SK-N-SH (cell line): ENCODE measurements around the gene HIF3A. TPM values are rescaled to one million over a fixed set of nuclear protein-coding genes. Genes with fewer than 3 reads are reported as not detected.

Experiments used
- CTCF ChIA-PET: fragments of 300-600, 350-600 bp; formaldehyde crosslinking; extraction: SDS; loops from one replicate; lab custom pipeline; 2021; lab: Yijun Ruan, JAX
- POLR2A ChIA-PET: fragments of 350-600 bp; sonication (Branson Sonifier 250); formaldehyde crosslinking; extraction: SDS; loops from one replicate; lab custom pipeline; 2020; ENCODE audit warnings: antibody characterized with exemption, inconsistent platforms; lab: Yijun Ruan, JAX
- DNase-seq: peaks from one replicate; pipeline ENCODE4 v3.0.0; 2012
- H2AFZ ChIP-seq: fragments of 200-600 bp; sonication (generic); 2 replicates; pipeline ENCODE4 v1.8.1; 2016; ENCODE audit warnings: antibody characterized with exemption, mild to moderate bottlenecking, low read depth
- H3F3A ChIP-seq: fragments of 200-600 bp; sonication (generic); replicated peaks from 2 replicates; pipeline ENCODE3; 2016; ENCODE audit warnings: antibody characterized with exemption, mild to moderate bottlenecking; ENCODE audit not compliant: insufficient read depth
- H3K27ac ChIP-seq, 2 experiments: fragments of 200-500 bp in 1 of 2; fragments of 200-600 bp in 1 of 2; sonication (Bioruptor generic) in 1 of 2; sonication (generic), shearing (Covaris generic) in 1 of 2; 2 replicates each; pipeline versions ENCODE4 v1.5.1 to v1.6.1; 2014 to 2016; ENCODE audit warnings: low read depth in 2 of 2, inconsistent platforms in 1 of 2, low read length in 1 of 2, mild to moderate bottlenecking in 1 of 2, mixed read lengths in 1 of 2
- H3K27me3 ChIP-seq: fragments of 200-600 bp; sonication (generic), shearing (Covaris generic); 2 replicates; pipeline ENCODE4 v1.6.1; 2016; ENCODE audit warnings: mixed run types; ENCODE audit not compliant: insufficient read depth
- H3K36me3 ChIP-seq, 2 experiments: fragments of 200-500 bp in 1 of 2; fragments of 200-600 bp in 1 of 2; sonication (Bioruptor generic) in 1 of 2; sonication (generic) in 1 of 2; replicated peaks in 1 of 2; 2 replicates each; pipeline versions ENCODE3 to v1.5.1; 2014 to 2016; ENCODE audit warnings: low read length in 1 of 2, mild to moderate bottlenecking in 1 of 2; ENCODE audit not compliant: insufficient read depth in 2 of 2, control insufficient read depth in 1 of 2
- H3K4me1 ChIP-seq, 2 experiments: fragments of 200-500 bp in 1 of 2; fragments of 200-600 bp in 1 of 2; sonication (Bioruptor generic) in 1 of 2; sonication (generic), shearing (Covaris generic) in 1 of 2; 2 replicates each; pipeline versions ENCODE4 v1.5.1 to v1.6.1; 2014 to 2016; ENCODE audit warnings: low read depth in 1 of 2, low read length in 1 of 2, mixed run types in 1 of 2; ENCODE audit not compliant: insufficient read depth in 2 of 2, control insufficient read depth in 1 of 2
- H3K4me2 ChIP-seq: fragments of 200-600 bp; sonication (generic), shearing (Covaris generic); 2 replicates; pipeline ENCODE4 v1.6.1; 2017; ENCODE audit warnings: mixed run types
- H3K4me3 ChIP-seq, 2 experiments: fragments of 200-500 bp in 1 of 2; fragments of 200-600 bp in 1 of 2; sonication (Bioruptor generic) in 1 of 2; sonication (generic), shearing (Covaris generic) in 1 of 2; 2 replicates each; pipeline versions ENCODE4 v1.5.1 to v1.8.1; 2014 to 2016; ENCODE audit warnings: low read depth in 2 of 2, inconsistent platforms in 1 of 2, low read length in 1 of 2, mild to moderate bottlenecking in 1 of 2, mixed read lengths in 1 of 2, moderate library complexity in 1 of 2
- H3K79me2 ChIP-seq: fragments of 200-600 bp; sonication (generic); 2 replicates; pipeline ENCODE4 v1.8.1; 2017; ENCODE audit warnings: mild to moderate bottlenecking; ENCODE audit not compliant: insufficient read depth
- H3K9ac ChIP-seq: fragments of 200-600 bp; sonication (generic); 2 replicates; pipeline ENCODE4 v1.6.1; 2017; ENCODE audit warnings: mixed run types
- H3K9me2 ChIP-seq: fragments of 200-600 bp; sonication (generic); 2 replicates; pipeline ENCODE4 v1.6.1; 2017; ENCODE audit warnings: mixed run types
- H3K9me3 ChIP-seq: fragments of 200-600 bp; sonication (generic); 2 replicates; pipeline ENCODE4 v1.6.1; 2017; ENCODE audit warnings: mixed run types, mild to moderate bottlenecking, moderate library complexity
- H4K20me1 ChIP-seq: fragments of 200-600 bp; sonication (generic); 2 replicates; pipeline ENCODE4 v1.6.1; 2017; ENCODE audit warnings: mild to moderate bottlenecking, mixed run types; ENCODE audit not compliant: insufficient read depth
- CHD2 ChIP-seq: fragments of 150-350 bp; IDR thresholded peaks from 2 replicates; pipeline ENCODE4 v1.6.1; 2018; ENCODE audit warnings: low read length; ENCODE audit not compliant: partially characterized antibody
- ELF1 ChIP-seq: IDR thresholded peaks from 2 replicates; pipeline ENCODE4 v1.4.0; 2012
- EZH2phosphoT487 ChIP-seq: fragments of 200-600 bp; sonication (generic); IDR thresholded peaks from 2 replicates; pipeline ENCODE4 v1.6.1; 2017; ENCODE audit warnings: low read depth, mixed run types, mild to moderate bottlenecking, antibody characterized with exemption, moderate library complexity, borderline replicate concordance
- FOXM1 ChIP-seq: IDR thresholded peaks from 2 replicates; pipeline ENCODE4 v1.4.0; 2012; ENCODE audit warnings: low read depth, mild to moderate bottlenecking
- GATA2 ChIP-seq: sonication (generic); formaldehyde crosslinking; IDR thresholded peaks from 2 replicates; pipeline ENCODE4 v1.5.0; 2020; ENCODE audit warnings: mild to moderate bottlenecking, missing genetic modification reagents
- IRF3 ChIP-seq: fragments of 150-350 bp; IDR thresholded peaks from 2 replicates; pipeline ENCODE4 v1.6.1; 2016; ENCODE audit warnings: mild to moderate bottlenecking, low read depth, low read length
- JUND ChIP-seq: IDR thresholded peaks from 2 replicates; pipeline ENCODE4 v1.4.0; 2012
- MXI1 ChIP-seq: IDR thresholded peaks from 2 replicates; pipeline ENCODE4 v1.6.1; 2012; ENCODE audit warnings: mild to moderate bottlenecking, low read depth, low read length, improper control_type of control experiment
- NRF1 ChIP-seq: IDR thresholded peaks from 2 replicates; pipeline ENCODE4 v1.6.1; 2012; ENCODE audit warnings: low read depth, mild to moderate bottlenecking, low read length
- PBX3 ChIP-seq: IDR thresholded peaks from 2 replicates; pipeline ENCODE4; 2012
- RAD21 ChIP-seq: IDR thresholded peaks from 2 replicates; pipeline ENCODE4 v1.6.1; 2012; ENCODE audit warnings: mild to moderate bottlenecking, low read length
- RCOR1 ChIP-seq: fragments of 150-350 bp; IDR thresholded peaks from 2 replicates; pipeline ENCODE4 v1.6.1; 2017; ENCODE audit warnings: antibody characterized with exemption, low read length
- RFX5 ChIP-seq: IDR thresholded peaks from 2 replicates; pipeline ENCODE4 v1.6.1; 2012; ENCODE audit warnings: mild to moderate bottlenecking, improper control_type of control experiment, low read length
- TAF1 ChIP-seq: IDR thresholded peaks from 2 replicates; pipeline ENCODE4 v1.6.1; 2012; ENCODE audit warnings: low read depth, mild to moderate bottlenecking, low read length, moderate library complexity, borderline replicate concordance
- TCF12 ChIP-seq: IDR thresholded peaks from 2 replicates; pipeline ENCODE4 v1.4.0; 2012
- WGBS: methylation state at CpG from one replicate; pipeline ENCODE4 v1.1.6; 2017; ENCODE audit warnings: low lambda C conversion rate; 5-methylcytosine and 5-hydroxymethylcytosine counted together
- polyA plus RNA-seq, 3 experiments: library from polyadenylated mRNA; depleted of rRNA; stranded (reverse); fragments of >200 nt; gene quantifications; 2 replicates each; pipeline ENCODE4 v1.2.3, GENCODE V29; 2012
- TF ChIP-seq, protein P1 (sequence below): IDR thresholded peaks from 2 replicates; pipeline ENCODE4 v1.4.0; 2012; ENCODE audit warnings: low read depth, borderline replicate concordance
- TF ChIP-seq, protein P2 (sequence below): IDR thresholded peaks from 2 replicates; pipeline ENCODE4 v1.4.0; 2012; ENCODE audit warnings: low read depth

HIF3A gene
- polyA plus RNA-seq, 1 of the 3 experiments (the other 2 are of a cell fraction), result 0.92 TPM

- TF ChIP-seq NRF1 (no peak), TAF1 (no peak), RAD21 (no peak)
Measured at GRCh38 chr19:46357846-46358583, 61.2 kb downstream of the HIF3A start (continued).

- no peak overlapping the region for H3K9ac ChIP-seq
- H3K4me2 ChIP-seq, result 0 out of 2 replicates have a peak overlapping the region, but pooled peaks have one; percentile 24
- H3K4me3 ChIP-seq, result no peak overlapping the region
- peak overlapping the region in 1 of 2 experiments; percentile 35; a peak in 2 of 4 replicates for H3K27ac ChIP-seq
- TF ChIP-seq IRF3 (no peak), RCOR1 (no peak), NRF1 (no peak), MXI1 (no peak), TCF12 (no peak)
- peaks cover 18% of the 10 kb centered on the region in 2 experiments for H3K36me3 ChIP-seq
- WGBS, result 60% methylated on average over 2 of the region's 2 CpGs
- peaks cover 6% of the 10 kb centered on the region for H3F3A ChIP-seq
- no peaks in the 10 kb centered on the region for H3K9me2 ChIP-seq
- H3K9me3 ChIP-seq, result no peaks in the 10 kb centered on the region
- H4K20me1 ChIP-seq, result peaks cover 18% of the 10 kb centered on the region; the same call in 1 of the 2 replicates
- peaks cover 4 to 16% of the 10 kb centered on the region in 2 experiments; a peak in 2 of 4 replicates for H3K4me1 ChIP-seq
- H3K79me2 ChIP-seq, result peaks cover 66% of the 10 kb centered on the region
- DNase-seq, result no peak
- no peaks in the 10 kb centered on the region for H3K27me3 ChIP-seq
- H2AFZ ChIP-seq, result no peak overlapping the region
- ChIA-PET POLR2A (no interaction called here), CTCF (interaction anchor here (1.0 kb wide), 1 partner anchor 15 kb away, joined by 3 read pairs; the partner anchor contains the start of gene PPP5C)
Measured at GRCh38 chr19:46361915-46362314, 65.1 kb downstream of the HIF3A start.

GRCh38 chr19:46364359-46364758 lies 67.5 kb downstream of the HIF3A start:
- 0 out of 2 replicates have a peak, but pooled peaks cover 5% of the 10 kb centered on the region for H4K20me1 ChIP-seq
- no peak for DNase-seq
- H3K27me3 ChIP-seq, result no peaks in the 10 kb centered on the region
- no peak overlapping the region for H3K9ac ChIP-seq
- peaks cover 59% of the 10 kb centered on the region for H3K79me2 ChIP-seq
- no peaks in the 10 kb centered on the region for H3K9me3 ChIP-seq
- no peak overlapping the region for H3K27ac ChIP-seq
- H3K4me3 ChIP-seq, result no peak overlapping the region
- H2AFZ ChIP-seq, result no peak overlapping the region
- no peaks in the 10 kb centered on the region for H3K9me2 ChIP-seq
- H3K36me3 ChIP-seq, result peaks cover 16 to 22% of the 10 kb centered on the region in 2 experiments
- 0 out of 4 replicates have a peak, but pooled peaks cover 0 to 7% of the 10 kb centered on the region in 2 experiments for H3K4me1 ChIP-seq
- WGBS, result 92% methylated on average over 2 of the region's 2 CpGs
- CTCF ChIA-PET, result interaction anchor here (0.6 to 2.5 kb wide), 4 partner anchors 15 to 84 kb away, joined by 3 to 8 read pairs (median 4); partner anchors contain the start of gene PPP5C
- no peak overlapping the region for H3K4me2 ChIP-seq
- peaks cover 6% of the 10 kb centered on the region for H3F3A ChIP-seq
- POLR2A ChIA-PET, result no interaction called here
- no peak for TF ChIP-seq CHD2
- TF ChIP-seq, protein P1, sequence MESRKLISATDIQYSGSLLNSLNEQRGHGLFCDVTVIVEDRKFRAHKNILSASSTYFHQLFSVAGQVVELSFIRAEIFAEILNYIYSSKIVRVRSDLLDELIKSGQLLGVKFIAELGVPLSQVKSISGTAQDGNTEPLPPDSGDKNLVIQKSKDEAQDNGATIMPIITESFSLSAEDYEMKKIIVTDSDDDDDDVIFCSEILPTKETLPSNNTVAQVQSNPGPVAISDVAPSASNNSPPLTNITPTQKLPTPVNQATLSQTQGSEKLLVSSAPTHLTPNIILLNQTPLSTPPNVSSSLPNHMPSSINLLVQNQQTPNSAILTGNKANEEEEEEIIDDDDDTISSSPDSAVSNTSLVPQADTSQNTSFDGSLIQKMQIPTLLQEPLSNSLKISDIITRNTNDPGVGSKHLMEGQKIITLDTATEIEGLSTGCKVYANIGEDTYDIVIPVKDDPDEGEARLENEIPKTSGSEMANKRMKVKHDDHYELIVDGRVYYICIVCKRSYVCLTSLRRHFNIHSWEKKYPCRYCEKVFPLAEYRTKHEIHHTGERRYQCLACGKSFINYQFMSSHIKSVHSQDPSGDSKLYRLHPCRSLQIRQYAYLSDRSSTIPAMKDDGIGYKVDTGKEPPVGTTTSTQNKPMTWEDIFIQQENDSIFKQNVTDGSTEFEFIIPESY, result no peak
- no peak for TF ChIP-seq EZH2phosphoT487
- no peak for TF ChIP-seq FOXM1
- TF ChIP-seq, protein P2, sequence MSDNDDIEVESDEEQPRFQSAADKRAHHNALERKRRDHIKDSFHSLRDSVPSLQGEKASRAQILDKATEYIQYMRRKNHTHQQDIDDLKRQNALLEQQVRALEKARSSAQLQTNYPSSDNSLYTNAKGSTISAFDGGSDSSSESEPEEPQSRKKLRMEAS, result no peak
- TF ChIP-seq ELF1, result no peak
- no peak for TF ChIP-seq MXI1
- TF ChIP-seq TAF1, result no peak
- TF ChIP-seq RCOR1, result no peak
- no peak for TF ChIP-seq RFX5
- no peak for TF ChIP-seq JUND
- TF ChIP-seq NRF1, result no peak
- no peak for TF ChIP-seq PBX3
- TF ChIP-seq GATA2 (CRISPR knock-in tag), result no peak
